ENCODE results near the gene SLAMF1.

- TF ChIP-seq, protein P1, sequence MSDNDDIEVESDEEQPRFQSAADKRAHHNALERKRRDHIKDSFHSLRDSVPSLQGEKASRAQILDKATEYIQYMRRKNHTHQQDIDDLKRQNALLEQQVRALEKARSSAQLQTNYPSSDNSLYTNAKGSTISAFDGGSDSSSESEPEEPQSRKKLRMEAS (IDR thresholded peaks at IDR 0.05; ENCODE audit: low read depth, low read length) = no peak
- TF ChIP-seq, protein P2, sequence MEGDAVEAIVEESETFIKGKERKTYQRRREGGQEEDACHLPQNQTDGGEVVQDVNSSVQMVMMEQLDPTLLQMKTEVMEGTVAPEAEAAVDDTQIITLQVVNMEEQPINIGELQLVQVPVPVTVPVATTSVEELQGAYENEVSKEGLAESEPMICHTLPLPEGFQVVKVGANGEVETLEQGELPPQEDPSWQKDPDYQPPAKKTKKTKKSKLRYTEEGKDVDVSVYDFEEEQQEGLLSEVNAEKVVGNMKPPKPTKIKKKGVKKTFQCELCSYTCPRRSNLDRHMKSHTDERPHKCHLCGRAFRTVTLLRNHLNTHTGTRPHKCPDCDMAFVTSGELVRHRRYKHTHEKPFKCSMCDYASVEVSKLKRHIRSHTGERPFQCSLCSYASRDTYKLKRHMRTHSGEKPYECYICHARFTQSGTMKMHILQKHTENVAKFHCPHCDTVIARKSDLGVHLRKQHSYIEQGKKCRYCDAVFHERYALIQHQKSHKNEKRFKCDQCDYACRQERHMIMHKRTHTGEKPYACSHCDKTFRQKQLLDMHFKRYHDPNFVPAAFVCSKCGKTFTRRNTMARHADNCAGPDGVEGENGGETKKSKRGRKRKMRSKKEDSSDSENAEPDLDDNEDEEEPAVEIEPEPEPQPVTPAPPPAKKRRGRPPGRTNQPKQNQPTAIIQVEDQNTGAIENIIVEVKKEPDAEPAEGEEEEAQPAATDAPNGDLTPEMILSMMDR (IDR thresholded peaks at IDR 0.05; ENCODE audit: low read depth, low read length) = no peak
Measured at GRCh38 chr1:160615660-160616059, 31.2 kb downstream of the SLAMF1 start.
